Fibroblast of skin of left quadriceps (primary cell): ENCODE data around the gene CFB.
A peak's percentile ranks its signal among the peaks of the same experiment; 100 is the strongest.
"Not testable (repeated sequence)": the region's sequence is repeated elsewhere in the genome, so short reads cannot be mapped to it uniquely, and the experiment has no call there.

Experiments used
- DNase-seq, 2 experiments: peaks; one replicate each; pipeline ENCODE4 v3.0.0-alpha.2; 2013; ENCODE audit warnings: low read depth in 2 of 2

CFB gene

GRCh38 chr6:31945507-31946369 is at the start of gene CFB:
Gene CFB (plus strand): TSS chr6:31946095. CDS start chr6:31946222, 127 bp downstream.
- peak; percentile 40 to 55 for DNase-seq

- DNase-seq, result no peak
Observed at GRCh38 chr6:31896493-31896855, 49.4 kb upstream of the CFB start.

GRCh38 chr6:31896856-31897611 is 48.9 kb upstream of the CFB start:
- no peak for DNase-seq

DNA sequence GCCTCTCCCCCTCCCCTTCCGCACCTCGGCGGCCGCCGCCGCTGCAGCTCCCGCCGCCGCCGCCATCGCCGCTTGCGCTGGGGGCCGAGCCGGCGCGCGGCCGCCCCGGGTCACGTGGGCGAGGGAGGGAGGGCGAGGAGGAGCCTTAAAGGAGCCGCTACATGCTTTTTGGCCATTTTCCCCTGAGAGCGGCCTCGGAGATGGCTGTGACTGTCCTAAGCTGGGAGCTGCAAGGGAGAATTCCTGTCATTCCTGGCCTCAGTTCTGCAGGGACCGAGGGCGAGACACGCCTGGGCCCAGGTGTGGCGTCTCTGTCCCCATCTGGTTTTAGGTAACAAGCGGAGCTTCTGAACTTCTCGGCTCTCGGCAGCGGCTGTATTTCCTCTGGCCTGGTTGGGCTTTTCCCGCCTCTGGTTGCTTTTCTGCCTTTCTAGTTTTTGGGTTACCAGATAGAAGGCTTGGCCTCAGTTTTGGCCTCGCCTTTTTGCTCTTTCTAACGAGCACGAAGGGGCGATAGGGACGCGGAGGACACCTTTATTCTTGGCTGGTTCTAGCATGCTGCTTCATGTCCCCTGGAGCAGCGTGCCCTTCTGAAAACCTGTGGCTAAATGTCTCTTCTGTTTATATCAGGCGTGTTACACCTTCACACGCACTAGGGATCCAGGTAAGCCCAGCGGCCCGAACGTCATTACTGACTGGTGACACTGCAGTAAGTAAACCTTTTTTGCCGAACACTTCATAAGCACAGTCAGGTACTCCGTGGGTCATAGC is 48.1 kb upstream of the CFB start, which contains the start of gene EHMT2:
TSS of gene EHMT2 (minus strand) at position 87 of the 771 bp plus-strand sequence. CDS start at position 66, 21 bp downstream.
- DNase-seq, result peak; percentile 37 to 49

DNA sequence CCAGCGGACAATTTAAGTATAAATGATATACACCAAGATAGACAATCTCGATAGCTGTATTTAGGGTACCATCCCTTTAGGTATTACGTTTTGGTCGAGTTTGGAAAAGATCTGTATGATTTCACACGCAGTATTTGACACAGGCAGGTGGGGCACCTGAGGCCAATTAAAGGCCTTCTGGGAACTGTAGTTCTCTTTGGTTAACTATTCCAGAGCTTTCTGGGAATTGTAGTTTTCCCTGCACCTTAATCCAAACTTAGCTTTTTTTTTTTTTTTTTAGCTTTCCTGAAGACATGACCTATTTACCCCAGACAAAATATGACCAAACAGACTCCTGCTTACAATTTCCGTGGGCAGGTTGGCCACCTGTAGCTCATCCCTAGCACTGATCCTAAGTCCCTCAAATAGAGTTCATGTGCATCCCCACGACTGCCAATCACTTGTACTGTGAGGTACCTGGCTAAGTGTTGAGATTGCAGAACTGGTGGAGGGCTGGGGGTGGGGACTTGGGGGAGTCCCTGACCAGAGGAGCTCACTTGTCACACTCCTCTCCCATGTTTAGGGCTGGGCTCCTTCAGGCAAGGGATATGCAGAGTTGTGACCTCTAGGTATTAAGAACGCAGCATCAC is 47.4 kb upstream of the CFB start:
- DNase-seq, result no peak

DNA sequence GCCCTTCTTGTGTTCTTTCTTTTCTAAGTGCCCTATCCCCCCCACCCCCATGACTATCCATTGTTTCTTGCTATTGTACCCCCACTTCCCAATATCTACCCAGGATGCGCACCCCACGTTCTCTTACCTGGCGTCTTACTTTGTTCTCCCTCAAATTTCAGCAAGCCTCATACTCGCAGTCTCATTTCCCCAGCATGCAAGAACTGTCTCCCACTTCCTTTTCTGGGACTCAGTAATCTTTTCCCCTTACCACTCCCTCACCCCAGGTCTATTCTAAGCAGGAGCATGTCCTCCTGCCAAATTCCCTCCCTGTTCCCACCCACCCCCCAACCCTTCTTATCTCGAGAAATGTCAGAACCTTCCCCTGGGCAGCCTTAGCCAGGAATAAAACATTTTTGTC is 46.7 kb upstream of the CFB start:
- no peak for DNase-seq

DNA sequence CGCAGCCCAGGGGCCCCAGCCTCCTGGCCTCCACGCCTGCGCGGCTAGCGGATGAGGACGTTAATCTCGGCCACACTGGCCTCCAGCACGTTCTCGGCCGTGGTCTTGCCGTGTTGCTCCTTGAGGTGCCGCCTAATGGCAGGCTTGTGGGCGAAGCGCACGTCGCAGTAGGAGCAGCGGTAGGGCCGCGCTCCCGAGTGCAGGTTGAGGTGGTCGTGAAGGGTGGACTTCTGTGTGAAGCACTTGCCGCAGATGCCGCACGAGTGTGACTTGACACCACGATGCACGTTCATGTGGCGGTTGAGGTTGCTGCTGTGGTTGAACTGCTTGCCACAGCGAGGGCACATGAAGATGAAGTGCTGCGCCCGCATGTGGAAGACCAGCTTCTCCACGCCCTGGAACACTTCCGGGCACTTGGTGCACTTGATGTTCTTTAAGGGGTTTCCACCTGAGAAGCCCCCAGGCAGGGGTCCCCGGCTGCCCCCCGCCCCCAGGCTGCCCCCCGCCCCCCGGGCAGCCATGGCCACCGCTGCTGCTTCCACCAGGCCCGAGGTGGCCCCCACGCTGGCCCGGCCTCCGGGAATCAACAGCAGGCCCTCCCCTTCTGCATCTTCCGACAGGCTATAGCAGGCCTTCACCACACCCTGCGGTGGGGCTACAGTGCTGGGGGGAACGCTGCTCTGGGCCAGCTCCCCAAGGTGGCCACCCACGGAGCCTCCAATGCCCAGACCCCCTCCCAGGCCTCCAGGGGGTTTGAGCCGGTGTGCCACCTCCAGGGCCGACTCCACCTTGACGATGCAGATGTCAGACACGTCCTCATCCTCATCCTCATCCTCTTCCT is 45.8 kb upstream of the CFB start:
- DNase-seq, result no peak

- DNase-seq, result no peak
Observed at GRCh38 chr6:31900917-31901414, 44.9 kb upstream of the CFB start.

- no peak for DNase-seq
Observed at GRCh38 chr6:31901415-31901952, 44.4 kb upstream of the CFB start.

DNA sequence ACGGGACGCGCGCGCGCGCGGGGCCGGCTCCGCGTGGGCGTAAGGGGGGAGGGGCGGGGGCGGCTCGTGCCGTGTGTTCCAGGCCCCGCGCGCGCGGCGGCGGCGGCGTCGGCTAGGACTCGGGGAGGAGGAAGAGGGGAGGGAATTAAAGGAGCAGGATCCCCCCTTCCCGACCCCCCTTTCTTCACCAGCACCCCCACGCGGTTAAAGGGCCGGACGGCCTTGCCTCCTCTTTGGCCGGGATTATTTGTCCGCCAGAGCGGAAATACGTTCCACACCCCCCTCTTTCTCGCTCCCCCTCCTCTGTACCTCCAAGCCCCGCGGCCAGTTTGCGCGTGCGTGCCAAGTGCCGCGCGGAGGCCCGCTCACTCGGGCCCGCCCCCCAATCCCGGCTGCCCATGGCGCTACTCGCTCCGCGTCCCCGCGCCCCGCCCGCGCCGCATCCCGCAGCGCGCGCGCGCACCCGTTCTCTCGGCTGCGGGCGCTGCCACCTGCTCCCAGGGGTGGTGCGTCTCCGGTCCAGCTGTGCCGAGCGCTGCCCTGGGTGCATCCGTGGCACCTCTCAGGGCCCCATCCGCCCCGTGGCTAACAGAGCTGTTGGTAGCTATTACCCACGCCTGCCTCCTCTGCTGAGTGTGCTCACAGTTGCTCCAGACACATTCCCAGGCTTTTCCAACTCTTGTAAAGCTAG is 43.8 kb upstream of the CFB start, which contains the start of gene ZBTB12:
TSS of gene ZBTB12 (minus strand) at position 134 of the 691 bp plus-strand sequence. CDS start 781 bp downstream, outside the sequence.
- DNase-seq, result peak; percentile 95 to 96

- DNase-seq, result no peak
Observed at GRCh38 chr6:31903957-31904356, 41.9 kb upstream of the CFB start.

- DNase-seq, result no peak
Observed at GRCh38 chr6:31905041-31905440, 40.9 kb upstream of the CFB start.

GRCh38 chr6:31906122-31906521 is 39.8 kb upstream of the CFB start:
- DNase-seq, result no peak

DNA sequence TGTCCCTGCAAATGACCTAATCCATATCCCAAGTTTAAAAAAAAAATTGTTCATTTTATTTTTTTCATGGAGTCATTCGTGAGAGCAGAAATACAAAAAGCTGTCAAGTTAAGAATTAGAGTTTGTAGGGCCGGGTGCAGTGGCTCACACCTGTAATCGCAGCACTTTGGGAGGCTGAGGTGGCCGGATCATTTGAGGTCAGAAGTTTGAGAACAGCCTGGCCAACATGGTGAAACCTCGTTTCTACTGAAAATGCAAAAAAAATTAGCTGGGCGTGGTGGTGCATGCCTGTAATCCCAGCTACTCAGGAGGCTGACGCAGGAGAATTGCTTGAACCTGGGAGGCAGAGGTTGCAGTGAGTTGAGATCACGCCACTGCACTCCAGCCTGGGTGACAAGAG is 39.2 kb upstream of the CFB start:
- not testable (repeated sequence) for DNase-seq

- peak; percentile 53 to 56 for DNase-seq
Observed at GRCh38 chr6:31907158-31907813, 38.6 kb upstream of the CFB start.

- not testable (repeated sequence) for DNase-seq
Observed at GRCh38 chr6:31908255-31908654, 37.6 kb upstream of the CFB start.

GRCh38 chr6:31908791-31909190 is 37.1 kb upstream of the CFB start:
- DNase-seq, result no peak

- DNase-seq, result not testable (repeated sequence)
Observed at GRCh38 chr6:31909298-31909697, 36.6 kb upstream of the CFB start.
